Endothelial cell of umbilical vein (primary cell): ENCODE measurements around the gene UBASH3A. TPM values are rescaled to one million over a fixed set of nuclear protein-coding genes. Genes with fewer than 3 reads are reported as not detected.

Source experiments
- BruUV-seq: library from RNA; stranded (reverse); fragments of 400-500 nt; replicated peaks from 2 replicates; lab custom pipeline; 2021; lab: Mats Ljungman, UMichigan
- CTCF ChIA-PET: fragments of 300-600, 350-600 bp; sonication (Branson Sonifier 250); formaldehyde crosslinking; loops from one replicate; lab custom pipeline; 2021; ENCODE audit warnings: antibody characterized with exemption, inconsistent platforms; lab: Charles Lee
- POLR2A ChIA-PET: fragments of 300-600, 350-600 bp; sonication (Branson Sonifier 250); formaldehyde crosslinking; loops from one replicate; lab custom pipeline; 2021; ENCODE audit warnings: antibody characterized with exemption, inconsistent platforms; lab: Charles Lee
- DNase-seq: peaks from one replicate; pipeline ENCODE4 v3.0.0-alpha.2; 2011; ENCODE audit warnings: low read depth, low spot score
- FAIRE-seq: peaks from 2 replicates; lab custom pipeline; 2011; peaks lifted over from hg19 to GRCh38; lab: Jason Lieb, UNC
- H2AFZ ChIP-seq: 2 replicates; pipeline ENCODE4 v1.6.0; 2012; ENCODE audit warnings: low read depth, low read length, control low read depth, inconsistent platforms
- H3K27ac ChIP-seq: 2 replicates; pipeline ENCODE4 v1.5.1; 2011; ENCODE audit warnings: low read depth, mild to moderate bottlenecking, control low read depth, low read length, moderate library complexity; ENCODE audit not compliant: insufficient read depth
- H3K27me3 ChIP-seq, 2 experiments: 2 replicates each; pipeline versions ENCODE4 v1.6.0 to v1.6.1; 2011; ENCODE audit warnings: low read length in 2 of 2, mixed read lengths in 1 of 2; ENCODE audit not compliant: control insufficient read depth in 2 of 2, insufficient read depth in 2 of 2
- H3K36me3 ChIP-seq, 2 experiments: 2 replicates in 1 of 2; 3 replicates in 1 of 2; pipeline ENCODE4 v1.5.1; 2011; ENCODE audit warnings: low read length in 2 of 2, mild to moderate bottlenecking in 1 of 2, moderate library complexity in 1 of 2; ENCODE audit not compliant: control insufficient read depth in 2 of 2, insufficient read depth in 2 of 2; ENCODE audit errors: extremely low read depth in 1 of 2
- H3K4me1 ChIP-seq: 3 replicates; pipeline ENCODE4 v1.5.1; 2011; ENCODE audit warnings: mild to moderate bottlenecking, low read length; ENCODE audit not compliant: control insufficient read depth, insufficient read depth; ENCODE audit errors: extremely low read depth
- H3K4me2 ChIP-seq: 2 replicates; pipeline ENCODE4 v1.6.1; 2011; ENCODE audit warnings: low read length, control low read depth, mixed read lengths; ENCODE audit not compliant: insufficient read depth
- H3K4me3 ChIP-seq, 3 experiments: fragments of 200-600 bp in 1 of 3; sonication (generic), shearing (Covaris generic) in 1 of 3; replicated peaks in 1 of 3; 2 replicates each; pipeline ENCODE4 v1.5.1; 2011 to 2016; ENCODE audit warnings: control low read depth in 3 of 3, low read length in 3 of 3, mild to moderate bottlenecking in 2 of 3, inconsistent platforms in 1 of 3, low read depth in 1 of 3, moderate library complexity in 1 of 3; ENCODE audit not compliant: insufficient read depth in 1 of 3
- H3K79me2 ChIP-seq: 2 replicates; pipeline ENCODE4 v1.6.0; 2012; ENCODE audit warnings: low read length, inconsistent platforms; ENCODE audit not compliant: control insufficient read depth, insufficient read depth
- H3K9ac ChIP-seq: replicated peaks from 2 replicates; pipeline ENCODE3; 2011; ENCODE audit warnings: low read length, control low read depth; ENCODE audit not compliant: insufficient read depth; ENCODE audit errors: extremely low read depth
- H3K9me1 ChIP-seq: replicated peaks from 3 replicates; pipeline ENCODE4 v1.6.0; 2011; ENCODE audit warnings: mild to moderate bottlenecking, low read length; ENCODE audit not compliant: control insufficient read depth, insufficient read depth; ENCODE audit errors: extremely low read depth
- H3K9me3 ChIP-seq: replicated peaks from 2 replicates; pipeline ENCODE4 v1.5.1; 2012; ENCODE audit warnings: low read length, inconsistent platforms; ENCODE audit not compliant: control insufficient read depth, insufficient read depth
- H4K20me1 ChIP-seq: replicated peaks from 2 replicates; pipeline ENCODE3; 2011; ENCODE audit warnings: mild to moderate bottlenecking, low read length; ENCODE audit not compliant: control insufficient read depth, insufficient read depth; ENCODE audit errors: extremely low read depth
- EZH2 ChIP-seq: IDR thresholded peaks from 2 replicates; pipeline ENCODE4 v1.6.1; 2012; ENCODE audit warnings: borderline replicate concordance, low read depth, mild to moderate bottlenecking, moderate library complexity, low read length, inconsistent platforms; ENCODE audit not compliant: severe bottlenecking
- FOS ChIP-seq: IDR thresholded peaks from 2 replicates; pipeline ENCODE4 v1.6.1; 2011; ENCODE audit warnings: mild to moderate bottlenecking, low read length, moderate library complexity, borderline replicate concordance; ENCODE audit not compliant: insufficient read depth
- GATA2 ChIP-seq: IDR thresholded peaks from 2 replicates; pipeline ENCODE4 v1.7.0; 2011; ENCODE audit warnings: low read depth, mild to moderate bottlenecking, moderate library complexity, mixed read lengths, low read length; ENCODE audit not compliant: insufficient read length, insufficient read depth
- JUN ChIP-seq: IDR thresholded peaks from 2 replicates; pipeline ENCODE4 v1.6.1; 2011; ENCODE audit warnings: borderline replicate concordance, low read depth; ENCODE audit not compliant: insufficient read length, insufficient read depth
- MYC ChIP-seq: IDR thresholded peaks from one replicate; pipeline ENCODE4 v1.6.1; 2011; ENCODE audit warnings: mild to moderate bottlenecking, low read depth, low read length
- POLR2A ChIP-seq: IDR thresholded peaks from 2 replicates; pipeline ENCODE4 v1.6.1; 2012; ENCODE audit warnings: low read depth, mild to moderate bottlenecking, control low read depth, low read length
- POLR2AphosphoS5 ChIP-seq: IDR thresholded peaks from 2 replicates; pipeline ENCODE4 v1.6.1; 2012; ENCODE audit warnings: low read depth, mild to moderate bottlenecking, control low read depth, low read length, moderate library complexity; ENCODE audit not compliant: insufficient read depth
- dilution Hi-C: fragments of 300-500 bp; cut with MboI; formaldehyde crosslinking; loops from one replicate; pipeline ENCODE4 v1.15.0; 2019; ENCODE audit warnings: low sequenced_read_pairs; ENCODE audit not compliant: extremely low pct_ligation_motif_present
- intact Hi-C: fragments of 100-400 bp; cut with micrococcal nuclease; formaldehyde crosslinking; loops from one replicate; pipeline ENCODE4 v1.10.0; 2022
- polyA plus RNA-seq, 4 experiments: library from polyadenylated mRNA; depleted of rRNA in 3 of 4; stranded (reverse) in 3 of 4; unstranded in 1 of 4; fragments of >200 nt; gene quantifications; 2 replicates each; pipeline versions ENCODE4 v1.2.1 to v1.2.3, GENCODE V29; 2011 to 2012; ENCODE audit warnings: missing spikeins in 1 of 4
- total RNA-seq: library from RNA; stranded (reverse); gene quantifications from 2 replicates; pipeline ENCODE4 v1.2.3, GENCODE V29; 2021
- TF ChIP-seq, protein P1 (sequence below): IDR thresholded peaks from 2 replicates; pipeline ENCODE4 v1.6.1; 2011; ENCODE audit not compliant: insufficient read depth, insufficient read length
- TF ChIP-seq, protein P2 (sequence below), 2 donors: IDR thresholded peaks; 1 replicate in 1 of 2; 2 replicates in 1 of 2; pipeline ENCODE4 v1.5.1; 2011; ENCODE audit warnings: low read length in 2 of 2, mild to moderate bottlenecking in 2 of 2, moderate library complexity in 2 of 2, control low read depth in 1 of 2, inconsistent platforms in 1 of 2, low read depth in 1 of 2; ENCODE audit not compliant: insufficient read depth in 1 of 2; ENCODE audit errors: extremely low read depth in 1 of 2

Gene UBASH3A
- total and polyA plus RNA-seq, 2 donors (not counting 3 experiments of a cell fraction or from before 2014, with no cell fraction given): not detected

GRCh38 chr21:42374864-42375499 lies 28.7 kb upstream of the UBASH3A start:
- Histone ChIP-seq H4K20me1 (no peaks in the 10 kb centered on the region), H3K4me3 (no peak overlapping the region), H3K36me3 (no peaks in the 10 kb centered on the region), H3K9ac (no peak overlapping the region), H3K27me3 (no peaks in the 10 kb centered on the region), H3K9me3 (no peaks in the 10 kb centered on the region), H3K79me2 (no peaks in the 10 kb centered on the region), H3K27ac (no peak overlapping the region), H3K9me1 (no peaks in the 10 kb centered on the region), H3K4me2 (no peak overlapping the region), H2AFZ (no peak overlapping the region), H3K4me1 (no peaks in the 10 kb centered on the region)
- intact Hi-C loops (no loop called here), dilution Hi-C loops (no loop called here)
- DNase-seq: no peak
- TF ChIP-seq POLR2AphosphoS5 (no peak), POLR2A (no peak), EZH2 (no peak), MYC (no peak), JUN (no peak), FOS (no peak), GATA2 (no peak)
- TF ChIP-seq, protein P1, sequence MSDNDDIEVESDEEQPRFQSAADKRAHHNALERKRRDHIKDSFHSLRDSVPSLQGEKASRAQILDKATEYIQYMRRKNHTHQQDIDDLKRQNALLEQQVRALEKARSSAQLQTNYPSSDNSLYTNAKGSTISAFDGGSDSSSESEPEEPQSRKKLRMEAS: no peak
- TF ChIP-seq, protein P2, sequence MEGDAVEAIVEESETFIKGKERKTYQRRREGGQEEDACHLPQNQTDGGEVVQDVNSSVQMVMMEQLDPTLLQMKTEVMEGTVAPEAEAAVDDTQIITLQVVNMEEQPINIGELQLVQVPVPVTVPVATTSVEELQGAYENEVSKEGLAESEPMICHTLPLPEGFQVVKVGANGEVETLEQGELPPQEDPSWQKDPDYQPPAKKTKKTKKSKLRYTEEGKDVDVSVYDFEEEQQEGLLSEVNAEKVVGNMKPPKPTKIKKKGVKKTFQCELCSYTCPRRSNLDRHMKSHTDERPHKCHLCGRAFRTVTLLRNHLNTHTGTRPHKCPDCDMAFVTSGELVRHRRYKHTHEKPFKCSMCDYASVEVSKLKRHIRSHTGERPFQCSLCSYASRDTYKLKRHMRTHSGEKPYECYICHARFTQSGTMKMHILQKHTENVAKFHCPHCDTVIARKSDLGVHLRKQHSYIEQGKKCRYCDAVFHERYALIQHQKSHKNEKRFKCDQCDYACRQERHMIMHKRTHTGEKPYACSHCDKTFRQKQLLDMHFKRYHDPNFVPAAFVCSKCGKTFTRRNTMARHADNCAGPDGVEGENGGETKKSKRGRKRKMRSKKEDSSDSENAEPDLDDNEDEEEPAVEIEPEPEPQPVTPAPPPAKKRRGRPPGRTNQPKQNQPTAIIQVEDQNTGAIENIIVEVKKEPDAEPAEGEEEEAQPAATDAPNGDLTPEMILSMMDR (IDR thresholded peaks at IDR 0.05; ENCODE audit: extremely low read depth in 1 of 2, insufficient read depth in 1 of 2, low read depth in 1 of 2, low read length in 2 of 2): no peak
- no TSS peak for BruUV-seq
- FAIRE-seq: no peak
- ChIA-PET CTCF (interaction anchor here (1.0 kb wide), 2 partner anchors 13 to 64 kb away, joined by 3 read pairs; no protein-coding TSS in a partner anchor), POLR2A (no interaction called here)
